ENCODE measurements around the gene ABLIM1. TPM values are rescaled to one million over a fixed set of nuclear protein-coding genes. Genes with fewer than 3 reads are reported as not detected.

Gene ABLIM1
- total RNA-seq, 1 donor from 2014 or later: 76.9 TPM

DNA sequence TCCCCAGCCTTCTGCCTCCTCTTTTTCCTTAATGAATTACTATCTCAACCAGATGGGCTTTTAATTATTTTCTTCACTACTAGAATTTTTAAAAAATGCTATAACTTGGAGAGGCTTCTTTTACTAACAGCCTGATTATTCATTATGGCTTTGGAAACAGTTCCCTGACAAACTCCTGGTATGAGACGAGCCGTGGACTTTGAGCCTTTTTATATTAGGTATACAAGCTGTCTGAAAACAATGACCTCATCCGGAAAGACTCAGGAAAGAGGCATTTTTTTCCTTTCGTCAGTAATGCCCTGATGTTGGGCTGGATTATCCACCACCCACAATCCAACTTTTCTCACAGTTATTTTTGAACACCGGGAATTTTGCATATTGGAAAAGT, 26.7 kb upstream of the ABLIM1 start:
- DNase-seq (no peak), ATAC-seq (ENCODE audit: low read depth) (no peak)
- no peaks in the 10 kb centered on the region for H3K4me1 Mint-ChIP-seq
- CTCF ChIA-PET: no interaction called here
- H3K4me3 Mint-ChIP-seq: no peak overlapping the region
- POLR2A ChIA-PET: no interaction called here
- no peaks in the 10 kb centered on the region for H3K36me3 Mint-ChIP-seq (ENCODE audit: low read depth)
- no peak overlapping the region for H3K27ac Mint-ChIP-seq
- H3K9me3 Mint-ChIP-seq: no peaks in the 10 kb centered on the region
- intact Hi-C loops (cut with micrococcal nuclease): no loop called here
- H3K27me3 Mint-ChIP-seq: peaks cover 5% of the 10 kb centered on the region
- TF ChIP-seq CTCF (IDR thresholded peaks at IDR 0.05): no peak

DNA sequence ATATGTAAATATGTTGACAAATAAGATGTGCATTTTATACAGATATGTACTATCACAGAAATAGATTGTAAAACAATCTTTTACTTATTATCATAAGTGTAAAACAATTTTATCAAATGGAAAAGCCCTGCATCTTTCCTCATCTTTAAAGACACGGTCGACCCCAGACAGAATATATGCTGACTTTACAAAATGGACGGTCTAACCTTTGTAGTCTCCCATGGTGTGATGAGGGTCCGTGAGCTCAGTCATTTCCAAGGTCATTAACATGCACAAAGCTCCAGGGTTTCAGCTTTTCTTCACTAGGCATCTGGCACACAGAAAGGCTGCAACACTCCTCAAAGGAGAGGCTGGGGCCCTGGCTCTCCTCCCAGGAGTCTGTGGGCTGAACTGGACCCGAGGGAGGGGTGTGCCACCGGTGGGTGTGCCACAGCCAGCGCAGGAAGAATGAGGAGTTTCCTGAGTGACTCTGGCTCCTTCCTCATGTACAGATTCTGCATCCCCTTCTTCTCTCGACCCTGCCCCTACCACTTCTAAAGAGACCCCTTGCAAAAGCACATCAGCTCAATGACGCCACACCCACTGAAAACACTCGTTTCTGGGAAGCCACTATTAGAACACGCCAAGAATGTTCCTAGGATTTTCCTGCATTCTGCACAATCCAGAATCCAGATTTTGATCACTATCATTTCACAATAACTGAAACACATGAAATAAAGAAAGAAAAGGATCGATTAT, 26.2 kb upstream of the ABLIM1 start:
- no peak for DNase-seq
- no peak overlapping the region for H3K27ac Mint-ChIP-seq
- no peak overlapping the region for H3K4me3 Mint-ChIP-seq
- ChIA-PET CTCF (no interaction called here), POLR2A (no interaction called here)
- H3K9me3 Mint-ChIP-seq: no peaks in the 10 kb centered on the region
- intact Hi-C loops (cut with micrococcal nuclease): no loop called here
- peaks cover 4% of the 10 kb centered on the region for H3K27me3 Mint-ChIP-seq
- H3K4me1 Mint-ChIP-seq: no peaks in the 10 kb centered on the region
- no peak for ATAC-seq (ENCODE audit: low read depth)
- H3K36me3 Mint-ChIP-seq (ENCODE audit: low read depth): no peaks in the 10 kb centered on the region
- TF ChIP-seq CTCF (IDR thresholded peaks at IDR 0.05): no peak

- Mint-ChIP-seq H3K9me3 (no peaks in the 10 kb centered on the region), H3K27me3 (peaks cover 4% of the 10 kb centered on the region), H3K4me1 (no peaks in the 10 kb centered on the region), H3K36me3 (ENCODE audit: low read depth) (no peaks in the 10 kb centered on the region), H3K27ac (no peak overlapping the region), H3K4me3 (no peak overlapping the region)
- TF ChIP-seq CTCF (IDR thresholded peaks at IDR 0.05): no peak
- ATAC-seq (ENCODE audit: low read depth): no peak
- intact Hi-C loops (cut with micrococcal nuclease): no loop called here
- POLR2A ChIA-PET: no interaction called here
- CTCF ChIA-PET: no interaction called here
- DNase-seq: no peak
Measured at GRCh38 chr10:114683593-114683992, 25.5 kb upstream of the ABLIM1 start.

DNA sequence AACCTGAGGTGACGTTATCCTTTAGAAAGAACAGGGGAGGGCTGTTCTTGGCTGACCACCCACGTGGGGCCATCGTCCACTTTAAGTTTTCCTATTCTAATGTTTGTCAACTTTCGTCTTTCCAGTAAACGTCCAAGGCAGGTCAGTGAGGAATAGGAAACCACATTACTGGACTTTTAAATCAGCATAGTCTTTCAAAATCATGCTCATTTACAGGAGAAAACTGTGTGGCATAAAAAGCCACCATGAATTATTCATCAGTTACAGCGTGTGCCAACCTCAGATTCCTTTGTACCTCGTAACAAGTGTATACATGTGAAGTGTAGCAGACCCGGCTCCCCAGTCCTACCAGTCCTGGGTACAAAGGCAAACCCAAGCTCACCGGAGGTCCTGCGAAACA, 25.1 kb upstream of the ABLIM1 start:
- ChIA-PET CTCF (no interaction called here), POLR2A (no interaction called here)
- ATAC-seq (ENCODE audit: low read depth) (no peak), DNase-seq (no peak)
- Mint-ChIP-seq H3K27ac (no peak overlapping the region), H3K36me3 (ENCODE audit: low read depth) (no peaks in the 10 kb centered on the region), H3K4me1 (no peaks in the 10 kb centered on the region), H3K27me3 (peaks cover 4% of the 10 kb centered on the region), H3K9me3 (no peaks in the 10 kb centered on the region), H3K4me3 (no peak overlapping the region)
- TF ChIP-seq CTCF (IDR thresholded peaks at IDR 0.05): no peak
- intact Hi-C loops (cut with micrococcal nuclease): no loop called here

GRCh38 chr10:114682532-114682931, 24.5 kb upstream of the ABLIM1 start:
- intact Hi-C loops (cut with micrococcal nuclease): no loop called here
- Mint-ChIP-seq H3K27me3 (peaks cover 4% of the 10 kb centered on the region), H3K4me3 (no peak overlapping the region), H3K27ac (no peak overlapping the region), H3K4me1 (no peaks in the 10 kb centered on the region), H3K9me3 (no peaks in the 10 kb centered on the region), H3K36me3 (ENCODE audit: low read depth) (no peaks in the 10 kb centered on the region)
- ATAC-seq (ENCODE audit: low read depth): no peak
- DNase-seq: no peak
- POLR2A ChIA-PET: no interaction called here
- CTCF ChIA-PET: interaction anchor here (1.1 kb wide), 1 partner anchor 12 kb away, joined by 4 read pairs; no protein-coding TSS in a partner anchor
- TF ChIP-seq CTCF (IDR thresholded peaks at IDR 0.05): no peak
